Esophagus squamous epithelium (tissue), 4 donors: ENCODE data around the gene SMAD7.

Source experiments
- CTCF ChIP-seq, 6 experiments: fragments of 450-650 bp in 4 of 6; fragments of 200-600 bp in 2 of 6; sonication (generic) in 2 of 6; IDR thresholded peaks; one replicate each; pipeline ENCODE4 v1.5.1; 2016 to 2019; ENCODE audit warnings: antibody characterized with exemption in 6 of 6, mild to moderate bottlenecking in 4 of 6, moderate library complexity in 4 of 6
- POLR2A ChIP-seq, 4 donors: fragments of 450-650 bp; IDR thresholded peaks; one replicate each; pipeline ENCODE4 v1.6.1; 2017; ENCODE audit warnings: antibody characterized with exemption in 4 of 4, mild to moderate bottlenecking in 4 of 4, moderate library complexity in 3 of 4

- TF ChIP-seq CTCF (IDR thresholded peaks at IDR 0.05): no peak
- no peak for TF ChIP-seq POLR2A (IDR thresholded peaks at IDR 0.05)
These were observed 17.8 kb downstream of the SMAD7 start for GRCh38 chr18:48932822-48933510.
